H9 (cell line): ENCODE data around the gene RTF2. TPM values are rescaled to one million over a fixed set of nuclear protein-coding genes. Genes with fewer than 3 reads are reported as not detected.

ENCODE experiments used
- DNase-seq: peaks from one replicate; pipeline ENCODE4 v3.0.0-alpha.2; 2017
- H2AFZ ChIP-seq: one replicate; pipeline ENCODE4 v1.6.1; 2013; ENCODE audit warnings: mild to moderate bottlenecking, low read length, control low read depth, moderate library complexity
- H2AK5ac ChIP-seq: 2 replicates; pipeline ENCODE4 v1.6.1; 2013; ENCODE audit warnings: low read length, control low read depth, mixed read lengths; ENCODE audit not compliant: insufficient read length
- H2BK120ac ChIP-seq: one replicate; pipeline ENCODE4 v1.6.1; 2013; ENCODE audit warnings: low read depth, mild to moderate bottlenecking, low read length, control low read depth, inconsistent platforms; ENCODE audit not compliant: poor library complexity, severe bottlenecking
- H2BK12ac ChIP-seq: 2 replicates; pipeline ENCODE4 v1.6.1; 2013; ENCODE audit warnings: low read length, control low read depth, mixed read lengths, low read depth; ENCODE audit not compliant: insufficient read length
- H2BK15ac ChIP-seq: 2 replicates; pipeline ENCODE4 v1.6.1; 2013; ENCODE audit warnings: low read depth, low read length, control low read depth
- H2BK20ac ChIP-seq: one replicate; pipeline ENCODE4 v1.6.1; 2013; ENCODE audit warnings: low read depth, mild to moderate bottlenecking, low read length, control low read depth, inconsistent platforms; ENCODE audit not compliant: poor library complexity, severe bottlenecking
- H2BK5ac ChIP-seq: 2 replicates; pipeline ENCODE4 v1.6.1; 2013; ENCODE audit warnings: low read length, control low read depth, mixed read lengths; ENCODE audit not compliant: insufficient read length
- H3K14ac ChIP-seq: 2 replicates; pipeline ENCODE4 v1.6.1; 2013; ENCODE audit warnings: low read length, control low read depth; ENCODE audit not compliant: insufficient read depth
- H3K18ac ChIP-seq: 2 replicates; pipeline ENCODE4 v1.6.1; 2013; ENCODE audit warnings: low read depth, mild to moderate bottlenecking, mixed read lengths, low read length, control low read depth; ENCODE audit not compliant: insufficient read length
- H3K23ac ChIP-seq: 2 replicates; pipeline ENCODE4 v1.6.1; 2013; ENCODE audit warnings: low read length, control low read depth, mixed read lengths, low read depth; ENCODE audit not compliant: insufficient read length
- H3K23me2 ChIP-seq: 2 replicates; pipeline ENCODE4 v1.6.1; 2013; ENCODE audit warnings: low read depth, mild to moderate bottlenecking, mixed read lengths, low read length, control low read depth; ENCODE audit not compliant: insufficient read length, poor library complexity, severe bottlenecking
- H3K27ac ChIP-seq: 2 replicates; pipeline ENCODE4 v1.5.1; 2013; ENCODE audit warnings: low read length, control low read depth, mixed read lengths, low read depth; ENCODE audit not compliant: insufficient read length
- H3K27me3 ChIP-seq: 2 replicates; pipeline ENCODE4 v1.6.1; 2013; ENCODE audit warnings: low read length, control low read depth, inconsistent platforms; ENCODE audit not compliant: insufficient read depth
- H3K4ac ChIP-seq: 2 replicates; pipeline ENCODE4 v1.6.1; 2013; ENCODE audit warnings: low read depth, mild to moderate bottlenecking, control low read depth, inconsistent platforms, low read length, moderate library complexity
- H3K4me1 ChIP-seq: 2 replicates; pipeline ENCODE4 v1.6.1; 2013; ENCODE audit warnings: low read length, control low read depth, inconsistent platforms; ENCODE audit not compliant: insufficient read depth
- H3K4me2 ChIP-seq: 2 replicates; pipeline ENCODE4 v1.6.1; 2013; ENCODE audit warnings: low read length, control low read depth, mixed read lengths; ENCODE audit not compliant: insufficient read length, insufficient read depth
- H3K56ac ChIP-seq: 2 replicates; pipeline ENCODE4 v1.6.1; 2013; ENCODE audit warnings: low read depth, mild to moderate bottlenecking, mixed read lengths, low read length, control low read depth; ENCODE audit not compliant: insufficient read length
- H3K79me1 ChIP-seq: 2 replicates; pipeline ENCODE4 v1.6.1; 2013; ENCODE audit warnings: low read depth, mild to moderate bottlenecking, moderate library complexity, low read length, control low read depth, inconsistent platforms; ENCODE audit not compliant: insufficient read depth, poor library complexity, severe bottlenecking
- H3K79me2 ChIP-seq: 2 replicates; pipeline ENCODE4 v1.6.1; 2013; ENCODE audit warnings: low read length, control low read depth, inconsistent platforms; ENCODE audit not compliant: insufficient read depth
- H3K9ac ChIP-seq: 2 replicates; pipeline ENCODE4 v1.6.1; 2013; ENCODE audit warnings: low read length, control low read depth, mixed read lengths; ENCODE audit not compliant: insufficient read length; ENCODE audit errors: extremely low read depth
- H3K9me3 ChIP-seq: one replicate; pipeline ENCODE4 v1.6.1; 2013; ENCODE audit warnings: low read depth, low read length, inconsistent platforms; ENCODE audit not compliant: control insufficient read depth
- H3T11ph ChIP-seq: one replicate; pipeline ENCODE4 v1.6.1; 2013; ENCODE audit warnings: mild to moderate bottlenecking, low read length, control low read depth, inconsistent platforms
- H4K20me1 ChIP-seq: one replicate; pipeline ENCODE4 v1.6.1; 2013; ENCODE audit not compliant: control insufficient read depth, insufficient read length, insufficient read depth
- H4K5ac ChIP-seq: 2 replicates; pipeline ENCODE4 v1.6.1; 2013; ENCODE audit warnings: low read depth, mild to moderate bottlenecking, mixed read lengths, low read length, control low read depth; ENCODE audit not compliant: insufficient read length
- H4K8ac ChIP-seq: replicated peaks from 2 replicates; pipeline ENCODE4 v1.6.1; 2013; ENCODE audit warnings: low read length, control low read depth, mixed read lengths, low read depth; ENCODE audit not compliant: insufficient read length
- H4K91ac ChIP-seq: 2 replicates; pipeline ENCODE4 v1.6.1; 2013; ENCODE audit warnings: low read depth, mild to moderate bottlenecking, moderate library complexity, mixed read lengths, low read length, control low read depth; ENCODE audit not compliant: insufficient read length
- H3K27ac Mint-ChIP-seq, 3 experiments: 2 replicates in 2 of 3; 3 replicates in 1 of 3; pipeline ENCODE4 v1.8.0; 2020 to 2021; ENCODE audit warnings: mixed read lengths in 3 of 3, mild to moderate bottlenecking in 1 of 3, moderate library complexity in 1 of 3
- H3K27me3 Mint-ChIP-seq: 2 replicates; pipeline ENCODE4 v1.8.0; 2021; ENCODE audit warnings: low read depth, mild to moderate bottlenecking, moderate library complexity, mixed read lengths
- H3K36me3 Mint-ChIP-seq, 3 experiments: 2 replicates in 2 of 3; 3 replicates in 1 of 3; pipeline ENCODE4 v1.8.0; 2020 to 2021; ENCODE audit warnings: low read depth in 3 of 3, mixed read lengths in 3 of 3; ENCODE audit not compliant: insufficient read depth in 1 of 3
- H3K4me1 Mint-ChIP-seq, 2 experiments: 2 replicates each; pipeline ENCODE4 v1.8.0; 2020; ENCODE audit warnings: mixed read lengths in 2 of 2
- H3K4me3 Mint-ChIP-seq, 2 experiments: 2 replicates in 1 of 2; 3 replicates in 1 of 2; pipeline ENCODE4 v1.8.0; 2020 to 2021; ENCODE audit warnings: mild to moderate bottlenecking in 2 of 2, mixed read lengths in 2 of 2, moderate library complexity in 1 of 2
- H3K9me3 Mint-ChIP-seq, 2 experiments: 2 replicates in 1 of 2; 3 replicates in 1 of 2; pipeline ENCODE4 v1.8.0; 2020; ENCODE audit warnings: mild to moderate bottlenecking in 2 of 2, mixed read lengths in 2 of 2, moderate library complexity in 1 of 2
- CTCF ChIP-seq: fragments of 200-600 bp; sonication (generic); conservative IDR thresholded peaks from 3 replicates; pipeline ENCODE4 v1.8.0; 2021; ENCODE audit warnings: antibody characterized with exemption, mild to moderate bottlenecking
- WGBS: extraction: QIAGEN DNeasy Blood & Tissue Kit; methylation state at CpG from one replicate; pipeline ENCODE4 v1.1.7; 2013; ENCODE audit warnings: missing lambda C conversion rate, low lambda C conversion rate, mixed read lengths; ENCODE audit not compliant: insufficient read length; ENCODE audit errors: extremely low coverage; 5-methylcytosine and 5-hydroxymethylcytosine counted together
- total RNA-seq: library from RNA; stranded (reverse); gene quantifications from 2 replicates; pipeline ENCODE4 v1.2.1, GENCODE V29; 2021

The RTF2 gene
- total RNA-seq, 1 experiment from 2014 or later = 62.6 TPM

- H2BK5ac ChIP-seq = no peak overlapping the region
- no peak overlapping the region for H4K8ac ChIP-seq
- no peak overlapping the region for H3K23ac ChIP-seq
- no peak overlapping the region for H3K27ac ChIP-seq
- no peaks in the 10 kb centered on the region for H4K20me1 ChIP-seq
- DNase-seq = no peak
- H3K4me3 Mint-ChIP-seq = no peak overlapping the region
- H2AK5ac ChIP-seq = no peak overlapping the region
- no peak for TF ChIP-seq CTCF
- H3K18ac ChIP-seq = no peak overlapping the region
- peaks cover 0 to 2% of the 10 kb centered on the region in 2 experiments; a peak in 2 of 4 replicates for H3K4me1 Mint-ChIP-seq
- H3K9me3 Mint-ChIP-seq = no peaks in the 10 kb centered on the region; a peak in 1 of 5 replicates
- H3K27ac Mint-ChIP-seq = no peak overlapping the region
- no peak overlapping the region for H3K9ac ChIP-seq
- H3K4me1 ChIP-seq = no peaks in the 10 kb centered on the region
- no peak overlapping the region for H2BK120ac ChIP-seq
- H3K9me3 ChIP-seq = no peaks in the 10 kb centered on the region
- no peaks in the 10 kb centered on the region for H3K23me2 ChIP-seq
- no peaks in the 10 kb centered on the region for H3K79me1 ChIP-seq
- no peak overlapping the region for H3K14ac ChIP-seq
- H4K91ac ChIP-seq = no peak overlapping the region
- H3K27me3 Mint-ChIP-seq = no peaks in the 10 kb centered on the region
- H2AFZ ChIP-seq = no peak overlapping the region
- no peak overlapping the region for H2BK15ac ChIP-seq
- no peak overlapping the region for H3T11ph ChIP-seq
- no peak overlapping the region for H2BK20ac ChIP-seq
- no CpG with 5 or more reads among the region's 10 CpGs for WGBS
- no peak overlapping the region for H3K4ac ChIP-seq
- H3K27me3 ChIP-seq = no peaks in the 10 kb centered on the region
- H3K56ac ChIP-seq = no peak overlapping the region
- H4K5ac ChIP-seq = no peak overlapping the region
- no peak overlapping the region for H3K4me2 ChIP-seq
- H2BK12ac ChIP-seq = no peak overlapping the region
- peaks cover 0 to 11% (median 7%) of the 10 kb centered on the region in 3 experiments; a peak in 5 of 7 replicates for H3K36me3 Mint-ChIP-seq
- H3K79me2 ChIP-seq = no peaks in the 10 kb centered on the region
Measured at GRCh38 chr20:56511926-56512325, 43.5 kb downstream of the RTF2 start.
